Right cardiac atrium (tissue), 5 donors: ENCODE results near the gene DAPK2. TPM values are rescaled to one million over a fixed set of nuclear protein-coding genes. Genes with fewer than 3 reads are reported as not detected.

Source experiments
- ATAC-seq, 2 donors: fragments of 200-7000 bp; cut with Tn5 transposase; one replicate each; pipeline versions ENCODE4 v1.8.0 to v1.9.1; 2020; ENCODE audit warnings: moderate library complexity in 2 of 2, mild to moderate bottlenecking in 1 of 2
- DNase-seq, 3 donors: peaks; one replicate each; pipeline ENCODE4 v3.0.0-alpha.2; 2020
- H3K27ac ChIP-seq: one replicate; pipeline ENCODE4 v1.5.1; 2013; ENCODE audit warnings: mild to moderate bottlenecking, low read length, control low read depth, moderate library complexity
- H3K27me3 ChIP-seq: one replicate; pipeline ENCODE4 v1.6.1; 2013; ENCODE audit not compliant: control insufficient read depth, insufficient read depth
- H3K4me1 ChIP-seq: one replicate; pipeline ENCODE4 v1.6.1; 2013; ENCODE audit warnings: low read length; ENCODE audit not compliant: control insufficient read depth, insufficient read depth
- H3K4me3 ChIP-seq: one replicate; pipeline ENCODE4 v1.5.1; 2013; ENCODE audit warnings: low read length, control low read depth
- H3K9me3 ChIP-seq: one replicate; pipeline ENCODE4 v1.6.1; 2013; ENCODE audit warnings: low read length; ENCODE audit not compliant: control insufficient read depth
- WGBS: extraction: QIAGEN DNeasy Blood & Tissue Kit; methylation state at CpG from one replicate; pipeline ENCODE4 v1.1.7; 2013; 5-methylcytosine and 5-hydroxymethylcytosine counted together
- intact Hi-C, 4 donors: fragments of 100-400 bp; cut with DNase I; formaldehyde crosslinking; loops; one replicate each; pipeline versions ENCODE4 v1.11.0 to v1.14.0; 2022 to 2023
- polyA plus RNA-seq: library from polyadenylated mRNA; stranded (reverse); fragments of 200-250 nt; gene quantifications from one replicate; pipeline ENCODE4 v1.2.3, GENCODE V29; 2013
- total RNA-seq, 4 donors: library from RNA; stranded (reverse); fragmentation: NEBNext Ultra II Directional; extraction: Animal tissue kit (Norgen Biotek cat#: 25700); gene quantifications; one replicate each; pipeline ENCODE4 v1.2.1, GENCODE V29; 2021
- donor health status: healthy with polysubstance abuse.
- donor health status: DM: no; HTN: yes; CAD: no.
- donor health status: DM: no; HTN: no; CAD: no.
- donor health status: DM: no; HTN: yes; CAD: no; lungs with severe emphysema.
- donor health status: DM: yes; HTN: yes; CAD: no.

Gene DAPK2
- total and polyA plus RNA-seq, 5 donors: 48.8 to 95.1 (median 83.6) TPM

GRCh38 chr15:64052925-64053491, 6.7 kb upstream of the DAPK2 start:
- intact Hi-C loops: no loop called here
- no peak overlapping the region for H3K4me3 ChIP-seq
- 87% methylated on average over 5 of the region's 5 CpGs for WGBS
- H3K27ac ChIP-seq: no peak overlapping the region
- DNase-seq (no peak), ATAC-seq (no peak)
- H3K4me1 ChIP-seq: no peaks in the 10 kb centered on the region
- no peaks in the 10 kb centered on the region for H3K9me3 ChIP-seq
- no peaks in the 10 kb centered on the region for H3K27me3 ChIP-seq

GRCh38 chr15:64051407-64052259, 5.3 kb upstream of the DAPK2 start:
- H3K27me3 ChIP-seq: no peaks in the 10 kb centered on the region
- no peaks in the 10 kb centered on the region for H3K9me3 ChIP-seq
- DNase-seq (no peak), ATAC-seq (peak in 1 of 2 donors; percentile 39)
- 79% methylated on average over 6 of the region's 6 CpGs for WGBS
- H3K27ac ChIP-seq: no peak overlapping the region
- no peak overlapping the region for H3K4me3 ChIP-seq
- intact Hi-C loops: no loop called here
- H3K4me1 ChIP-seq: no peaks in the 10 kb centered on the region

DNA sequence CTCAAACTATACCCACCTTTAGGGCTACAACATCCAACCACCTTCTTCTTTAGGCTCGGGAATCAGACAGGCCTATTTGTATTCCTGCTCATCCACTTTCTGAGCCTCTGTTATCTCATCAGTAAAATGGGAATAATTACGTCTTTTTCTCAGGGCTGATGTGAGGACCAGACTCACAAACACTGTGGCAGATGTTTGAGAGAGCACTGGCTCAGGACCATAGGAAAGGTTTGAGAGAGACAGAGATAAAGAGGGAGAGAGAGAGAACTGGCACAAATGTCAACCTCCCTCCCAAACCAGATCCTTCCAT, 4.8 kb upstream of the DAPK2 start:
- no peak overlapping the region for H3K4me3 ChIP-seq
- no peaks in the 10 kb centered on the region for H3K4me1 ChIP-seq
- H3K27ac ChIP-seq: no peak overlapping the region
- ATAC-seq (no peak), DNase-seq (no peak)
- intact Hi-C loops: no loop called here
- H3K9me3 ChIP-seq: no peaks in the 10 kb centered on the region
- H3K27me3 ChIP-seq: no peaks in the 10 kb centered on the region
- WGBS: 93% methylated on average over 2 of the region's 2 CpGs

DNA sequence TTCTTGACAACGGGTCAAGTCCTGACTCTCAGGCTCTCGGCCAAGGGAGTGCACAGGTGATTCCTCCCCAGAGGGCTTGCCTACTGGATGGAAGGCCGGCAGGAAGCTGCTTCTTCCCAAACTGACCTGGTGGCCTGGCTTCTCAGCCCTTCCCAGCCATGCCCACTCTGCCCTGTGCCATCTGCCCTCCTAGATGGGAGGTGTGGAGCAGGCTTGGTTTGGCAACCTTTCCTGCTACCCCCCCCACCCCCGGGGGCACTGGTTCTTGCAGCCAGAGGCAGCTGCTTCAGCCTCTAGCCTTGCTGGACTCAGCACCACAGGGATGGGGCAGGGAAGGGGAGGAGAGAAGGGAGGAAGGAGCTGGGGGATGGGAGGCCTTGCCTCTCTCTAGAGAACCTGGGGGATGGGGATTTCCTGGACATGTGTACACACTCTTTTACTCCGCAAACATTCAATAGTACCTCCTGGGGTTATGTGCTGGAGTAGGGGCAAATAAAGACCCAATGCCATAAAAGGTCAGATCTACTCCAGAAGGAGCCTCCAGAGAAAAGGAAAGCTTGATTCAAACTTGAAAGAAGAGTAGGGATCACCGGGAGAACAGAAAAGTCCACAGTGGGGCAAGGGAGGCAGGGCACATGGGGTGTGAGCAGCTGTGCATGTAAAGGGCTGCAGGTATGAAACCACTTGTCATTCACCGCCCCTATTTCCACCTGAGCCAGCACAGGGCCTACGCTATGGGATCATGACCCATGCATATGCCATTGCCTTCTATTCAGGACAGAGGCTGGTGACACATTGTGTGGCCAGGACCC, 4.2 kb upstream of the DAPK2 start:
- DNase-seq (no peak), ATAC-seq (no peak)
- 62% methylated on average over 8 of the region's 8 CpGs for WGBS
- Histone ChIP-seq H3K4me3 (no peak overlapping the region), H3K9me3 (no peaks in the 10 kb centered on the region), H3K27ac (no peak overlapping the region), H3K27me3 (no peaks in the 10 kb centered on the region), H3K4me1 (no peaks in the 10 kb centered on the region)
- intact Hi-C loops: no loop called here

DNA sequence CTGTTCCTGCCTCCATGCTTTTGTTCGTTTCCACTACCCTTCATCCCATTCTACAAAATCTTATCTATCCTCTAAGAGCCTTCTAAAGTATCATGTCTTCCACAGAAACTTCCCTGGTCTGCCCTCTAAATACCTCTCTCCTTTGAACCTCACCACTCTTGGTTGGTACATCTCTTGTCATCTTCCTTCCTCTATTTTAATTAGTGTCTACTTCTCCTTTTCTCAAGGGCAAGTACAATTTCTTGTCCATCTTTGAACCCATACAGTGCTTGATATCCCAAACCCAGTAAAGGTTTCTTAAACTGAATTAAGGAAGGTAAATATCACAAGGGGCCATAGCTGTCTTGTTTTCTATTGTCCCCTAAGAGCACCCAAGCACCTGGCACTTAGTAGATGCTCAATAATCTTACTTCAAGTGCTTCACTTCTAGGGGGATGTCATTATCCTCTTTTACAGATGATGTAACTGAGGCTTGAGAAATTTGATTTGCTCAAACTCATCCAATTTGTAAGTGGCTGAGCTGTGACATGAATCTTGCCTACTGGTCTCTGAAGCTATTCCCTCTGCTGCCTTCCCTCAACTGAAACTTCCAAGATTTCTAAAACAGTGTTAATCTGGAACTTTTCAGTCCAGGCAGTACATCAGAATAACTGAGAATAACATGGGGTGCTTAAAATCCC, 2.6 kb upstream of the DAPK2 start:
- 83% methylated on average over 1 of the region's 1 CpG for WGBS
- H3K4me1 ChIP-seq: peaks cover 4% of the 10 kb centered on the region
- no peak for ATAC-seq
- H3K27ac ChIP-seq: no peak overlapping the region
- H3K4me3 ChIP-seq: no peak overlapping the region
- DNase-seq: no peak
- H3K27me3 ChIP-seq: no peaks in the 10 kb centered on the region
- H3K9me3 ChIP-seq: no peaks in the 10 kb centered on the region
- intact Hi-C loops: loop anchor here in 2 of 4 donors (5.0 to 10.0 kb wide), 4 partner anchors 64 to 297 kb away; no protein-coding TSS in a partner anchor

GRCh38 chr15:64045774-64046420, 388 bp downstream of the DAPK2 start:
- intact Hi-C loops: loop anchor here in 2 of 4 donors (5.0 to 10.0 kb wide), 4 partner anchors 61 to 294 kb away; no protein-coding TSS in a partner anchor

GRCh38 chr15:64045101-64045435, 1.2 kb downstream of the DAPK2 start:
- ATAC-seq: peak; percentile 1 to 19
- H3K4me3 ChIP-seq: peak overlapping the region; percentile 88
- WGBS: 64% methylated on average over 5 of the region's 5 CpGs
- DNase-seq: no peak
- H3K9me3 ChIP-seq: no peaks in the 10 kb centered on the region
- peaks cover 11% of the 10 kb centered on the region for H3K4me1 ChIP-seq
- H3K27me3 ChIP-seq: no peaks in the 10 kb centered on the region
- peak overlapping the region; percentile 57 for H3K27ac ChIP-seq
- intact Hi-C loops: loop anchor here in 2 of 4 donors (5.0 to 10.0 kb wide), 4 partner anchors 60 to 293 kb away; no protein-coding TSS in a partner anchor

More at GRCh38 chr15:64045774-64046420, 388 bp downstream of the DAPK2 start:
- peaks cover 11% of the 10 kb centered on the region for H3K4me1 ChIP-seq
- DNase-seq (peak; percentile 35 to 78 (median 76)), ATAC-seq (peak; percentile 7 to 24)
- no peaks in the 10 kb centered on the region for H3K27me3 ChIP-seq
- peak overlapping the region; percentile 57 for H3K27ac ChIP-seq
- H3K9me3 ChIP-seq: no peaks in the 10 kb centered on the region
- 11% methylated on average over 62 of the region's 76 CpGs for WGBS
- peak overlapping the region; percentile 88 for H3K4me3 ChIP-seq

- peak overlapping the region; percentile 25 for H3K4me3 ChIP-seq
- H3K27ac ChIP-seq: peak overlapping the region; percentile 57
Measured at GRCh38 chr15:64044300-64045100, 1.8 kb downstream of the DAPK2 start.

GRCh38 chr15:64038878-64039610, 7.2 kb downstream of the DAPK2 start:
- no peak overlapping the region for H3K4me3 ChIP-seq
- peaks cover 15% of the 10 kb centered on the region for H3K4me1 ChIP-seq
- H3K27me3 ChIP-seq: no peaks in the 10 kb centered on the region
- DNase-seq (no peak), ATAC-seq (no peak)
- H3K27ac ChIP-seq: no peak overlapping the region
- 93% methylated on average over 4 of the region's 4 CpGs for WGBS
- intact Hi-C loops: no loop called here
- H3K9me3 ChIP-seq: no peaks in the 10 kb centered on the region

More at GRCh38 chr15:64044300-64045100, 1.8 kb downstream of the DAPK2 start:
- Histone ChIP-seq H3K4me1 (peaks cover 11% of the 10 kb centered on the region), H3K9me3 (no peaks in the 10 kb centered on the region), H3K27me3 (no peaks in the 10 kb centered on the region)
- ATAC-seq (peak; percentile 20 to 22), DNase-seq (peak in 2 of 3 donors; percentile 27 to 42)
- WGBS: 66% methylated on average over 7 of the region's 7 CpGs
- intact Hi-C loops: loop anchor here in 2 of 4 donors (5.0 to 10.0 kb wide), 4 partner anchors 60 to 292 kb away; no protein-coding TSS in a partner anchor
